ENCODE measurements around the gene EPYC. TPM values are rescaled to one million over a fixed set of nuclear protein-coding genes. Genes with fewer than 3 reads are reported as not detected.

EPYC gene
- total and polyA plus RNA-seq, 2 of the 4 experiments (the other 2 are of a cell fraction), result not detected

- dilution Hi-C loops (cut with HindIII; ENCODE audit: low sequenced_read_pairs, unreplicated experiment), result no loop called here
- no peak overlapping the region for H2BK15ac ChIP-seq (ENCODE audit: low read depth, low read length)
- no peak overlapping the region for H4K91ac ChIP-seq (ENCODE audit: insufficient read depth, low read depth, low read length)
- H3K4me2 ChIP-seq (ENCODE audit: low read depth, low read length), result no peak overlapping the region
- no peak overlapping the region for H2AK9ac ChIP-seq (replicated peaks; ENCODE audit: low read depth, low read length, poor library complexity)
- H3K23ac ChIP-seq (ENCODE audit: low read depth, low read length), result no peak overlapping the region
- WGBS, 2 experiments (ENCODE audit: extremely low coverage in 2 of 2, insufficient read length in 1 of 2), result no CpG with 5 or more reads among the region's 1 CpG
- intact Hi-C loops (cut with micrococcal nuclease), result loop anchor here (5.0 kb wide), 1 partner anchor 52 kb away; no protein-coding TSS in a partner anchor
- no peaks in the 10 kb centered on the region for H3K9me1 ChIP-seq (ENCODE audit: insufficient read depth, low read length)
- POLR2A ChIA-PET (ENCODE audit: unreplicated experiment), result no interaction called here
- H4K8ac ChIP-seq (ENCODE audit: low read depth in 2 of 2, low read length in 2 of 2), result no peak overlapping the region
- no peak overlapping the region for H2AK5ac ChIP-seq (ENCODE audit: low read depth, low read length)
- in situ Hi-C loops (cut with MboI; ENCODE audit: low sequenced_read_pairs), result no loop called here
- H3K4me3 ChIP-seq (ENCODE audit: insufficient read depth, low read depth, low read length), result no peak overlapping the region
- H2BK20ac ChIP-seq (ENCODE audit: low read depth, low read length), result no peak overlapping the region
- no peaks in the 10 kb centered on the region for H4K20me1 ChIP-seq (ENCODE audit: insufficient read depth, low read length)
- H2AFZ ChIP-seq (replicated peaks; ENCODE audit: low read length, poor library complexity), result no peak overlapping the region
- H3K27me3 ChIP-seq (ENCODE audit: control insufficient read depth, insufficient read depth, low read length), result no peaks in the 10 kb centered on the region
- no peak overlapping the region for H2BK5ac ChIP-seq (ENCODE audit: low read depth, low read length, poor library complexity, severe bottlenecking)
- no TSS peak for BruUV-seq (replicated peaks)
- H3K79me1 ChIP-seq (ENCODE audit: low read depth in 1 of 2, low read length in 2 of 2), result no peaks in the 10 kb centered on the region
- H3K4ac ChIP-seq (ENCODE audit: low read depth, low read length), result no peak overlapping the region
- no peak overlapping the region for H3K9ac ChIP-seq (ENCODE audit: low read depth, low read length)
- TF ChIP-seq BHLHE40 (IDR thresholded peaks at IDR 0.05; ENCODE audit: low read depth, low read length) (no peak), CEBPB (IDR thresholded peaks at IDR 0.05; ENCODE audit: low read depth, low read length) (peak; percentile 31), RAD21 (IDR thresholded peaks at IDR 0.05; ENCODE audit: low read length) (no peak), MXI1 (IDR thresholded peaks at IDR 0.05; ENCODE audit: borderline replicate concordance, low read depth, low read length) (no peak), CHD1 (IDR thresholded peaks at IDR 0.05; ENCODE audit: low read depth, low read length) (no peak)
- TF ChIP-seq, protein P1, sequence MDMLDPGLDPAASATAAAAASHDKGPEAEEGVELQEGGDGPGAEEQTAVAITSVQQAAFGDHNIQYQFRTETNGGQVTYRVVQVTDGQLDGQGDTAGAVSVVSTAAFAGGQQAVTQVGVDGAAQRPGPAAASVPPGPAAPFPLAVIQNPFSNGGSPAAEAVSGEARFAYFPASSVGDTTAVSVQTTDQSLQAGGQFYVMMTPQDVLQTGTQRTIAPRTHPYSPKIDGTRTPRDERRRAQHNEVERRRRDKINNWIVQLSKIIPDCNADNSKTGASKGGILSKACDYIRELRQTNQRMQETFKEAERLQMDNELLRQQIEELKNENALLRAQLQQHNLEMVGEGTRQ (IDR thresholded peaks at IDR 0.05; ENCODE audit: low read depth, low read length), result no peak
- no peaks in the 10 kb centered on the region for H3K9me3 ChIP-seq (ENCODE audit: control insufficient read depth, insufficient read depth, low read length)
- DNase-seq (peak; percentile 47), ATAC-seq (ENCODE audit: low read depth) (no peak)
- H3K56ac ChIP-seq (ENCODE audit: extremely low read depth, insufficient read depth, low read length), result no peak overlapping the region
- H2BK120ac ChIP-seq (ENCODE audit: low read depth, low read length), result no peak overlapping the region
- CTCF ChIA-PET, result no interaction called here
- no peak overlapping the region for H3K27ac ChIP-seq (ENCODE audit: insufficient read depth, low read length)
- no peak overlapping the region for H4K5ac ChIP-seq (ENCODE audit: low read depth, low read length)
- H3K4me1 ChIP-seq (ENCODE audit: control insufficient read depth, insufficient read depth, low read length), result no peaks in the 10 kb centered on the region
- H3K14ac ChIP-seq (replicated peaks; ENCODE audit: low read depth, low read length), result no peak overlapping the region
- no peaks in the 10 kb centered on the region for H3K36me3 ChIP-seq (ENCODE audit: control insufficient read depth, insufficient read depth, low read length)
- no peak overlapping the region for H3K18ac ChIP-seq (ENCODE audit: low read depth, low read length)
These were observed 35.5 kb upstream of the EPYC start for GRCh38 chr12:91040096-91040755.

Data from IMR-90 (cell line).